Measurements from ENCODE around the gene CDC42BPB. TPM values are rescaled to one million over a fixed set of nuclear protein-coding genes. Genes with fewer than 3 reads are reported as not detected.

Gene CDC42BPB
- total RNA-seq, 1 donor from 2014 or later, result 187 TPM

GRCh38 chr14:103001226-103001625 lies 56.1 kb downstream of the CDC42BPB start:
- H3K4me3 Mint-ChIP-seq (ENCODE audit: unreplicated experiment), result no peak overlapping the region
- H3K4me1 Mint-ChIP-seq (ENCODE audit: unreplicated experiment), result peaks cover 3% of the 10 kb centered on the region
- H3K36me3 Mint-ChIP-seq (ENCODE audit: low read depth, unreplicated experiment), result peaks cover 37% of the 10 kb centered on the region
- H3K27ac Mint-ChIP-seq (ENCODE audit: unreplicated experiment), result no peak overlapping the region
- TF ChIP-seq, protein P1, sequence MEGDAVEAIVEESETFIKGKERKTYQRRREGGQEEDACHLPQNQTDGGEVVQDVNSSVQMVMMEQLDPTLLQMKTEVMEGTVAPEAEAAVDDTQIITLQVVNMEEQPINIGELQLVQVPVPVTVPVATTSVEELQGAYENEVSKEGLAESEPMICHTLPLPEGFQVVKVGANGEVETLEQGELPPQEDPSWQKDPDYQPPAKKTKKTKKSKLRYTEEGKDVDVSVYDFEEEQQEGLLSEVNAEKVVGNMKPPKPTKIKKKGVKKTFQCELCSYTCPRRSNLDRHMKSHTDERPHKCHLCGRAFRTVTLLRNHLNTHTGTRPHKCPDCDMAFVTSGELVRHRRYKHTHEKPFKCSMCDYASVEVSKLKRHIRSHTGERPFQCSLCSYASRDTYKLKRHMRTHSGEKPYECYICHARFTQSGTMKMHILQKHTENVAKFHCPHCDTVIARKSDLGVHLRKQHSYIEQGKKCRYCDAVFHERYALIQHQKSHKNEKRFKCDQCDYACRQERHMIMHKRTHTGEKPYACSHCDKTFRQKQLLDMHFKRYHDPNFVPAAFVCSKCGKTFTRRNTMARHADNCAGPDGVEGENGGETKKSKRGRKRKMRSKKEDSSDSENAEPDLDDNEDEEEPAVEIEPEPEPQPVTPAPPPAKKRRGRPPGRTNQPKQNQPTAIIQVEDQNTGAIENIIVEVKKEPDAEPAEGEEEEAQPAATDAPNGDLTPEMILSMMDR (IDR thresholded peaks at IDR 0.05; ENCODE audit: unreplicated experiment), result no peak
- DNase-seq (ENCODE audit: low spot score), result no peak
- H3K27me3 Mint-ChIP-seq (ENCODE audit: unreplicated experiment), result peaks cover 15% of the 10 kb centered on the region
- no peaks in the 10 kb centered on the region for H3K9me3 Mint-ChIP-seq (ENCODE audit: unreplicated experiment)

- no peak for DNase-seq (ENCODE audit: low spot score)
- Mint-ChIP-seq H3K27me3 (ENCODE audit: unreplicated experiment) (peaks cover 15% of the 10 kb centered on the region), H3K27ac (ENCODE audit: unreplicated experiment) (no peak overlapping the region), H3K36me3 (ENCODE audit: low read depth, unreplicated experiment) (peaks cover 39% of the 10 kb centered on the region), H3K4me3 (ENCODE audit: unreplicated experiment) (no peak overlapping the region), H3K9me3 (ENCODE audit: unreplicated experiment) (no peaks in the 10 kb centered on the region), H3K4me1 (ENCODE audit: unreplicated experiment) (peaks cover 3% of the 10 kb centered on the region)
- TF ChIP-seq, protein P1 (IDR thresholded peaks at IDR 0.05; ENCODE audit: unreplicated experiment), result no peak
Measured at GRCh38 chr14:103000291-103000921, 56.9 kb downstream of the CDC42BPB start.

DNA sequence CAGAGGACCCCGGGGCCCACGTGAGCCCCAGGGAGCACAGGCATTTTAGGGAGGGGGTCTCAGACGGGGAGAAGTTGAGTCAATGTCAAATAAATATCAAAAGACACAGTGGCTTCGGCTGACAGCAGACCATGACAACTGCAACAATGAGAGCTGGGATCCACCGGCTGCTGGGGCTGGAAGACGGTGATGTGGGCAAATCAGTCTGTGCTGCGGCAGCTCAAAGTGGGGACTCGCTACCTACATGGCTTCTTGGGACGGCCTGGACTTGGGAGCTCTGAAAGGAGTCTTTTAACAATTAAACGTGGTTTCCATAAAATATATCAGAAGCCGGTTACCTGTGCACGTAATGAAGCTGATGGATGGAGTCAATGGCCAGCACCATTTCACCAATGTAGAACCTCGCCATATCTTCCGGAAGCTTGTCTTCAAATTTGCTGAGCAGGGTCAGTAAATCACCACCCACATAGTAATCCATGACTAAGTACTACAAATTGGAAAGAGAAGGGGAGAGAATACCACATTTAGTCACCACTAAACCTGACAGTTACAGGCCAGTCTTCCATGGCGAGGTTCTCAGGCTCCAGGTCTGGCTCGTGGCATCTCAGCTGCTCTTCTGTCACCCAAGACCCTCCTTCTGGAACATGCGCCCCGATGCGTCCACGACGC lies 58.0 kb downstream of the CDC42BPB start:
- H3K4me3 Mint-ChIP-seq (ENCODE audit: unreplicated experiment), result peak overlapping the region; percentile 68
- peaks cover 7% of the 10 kb centered on the region for H3K4me1 Mint-ChIP-seq (ENCODE audit: unreplicated experiment)
- H3K36me3 Mint-ChIP-seq (ENCODE audit: low read depth, unreplicated experiment), result peaks cover 46% of the 10 kb centered on the region
- TF ChIP-seq, protein P1 (IDR thresholded peaks at IDR 0.05; ENCODE audit: unreplicated experiment), result no peak
- H3K27me3 Mint-ChIP-seq (ENCODE audit: unreplicated experiment), result peaks cover 15% of the 10 kb centered on the region
- DNase-seq (ENCODE audit: low spot score), result no peak
- no peaks in the 10 kb centered on the region for H3K9me3 Mint-ChIP-seq (ENCODE audit: unreplicated experiment)
- H3K27ac Mint-ChIP-seq (ENCODE audit: unreplicated experiment), result no peak overlapping the region

- TF ChIP-seq, protein P1 (IDR thresholded peaks at IDR 0.05; ENCODE audit: unreplicated experiment), result no peak
- H3K36me3 Mint-ChIP-seq (ENCODE audit: low read depth, unreplicated experiment), result peaks cover 48% of the 10 kb centered on the region
- DNase-seq (ENCODE audit: low spot score), result no peak
- H3K4me3 Mint-ChIP-seq (ENCODE audit: unreplicated experiment), result no peak overlapping the region
- peaks cover 15% of the 10 kb centered on the region for H3K27me3 Mint-ChIP-seq (ENCODE audit: unreplicated experiment)
- H3K9me3 Mint-ChIP-seq (ENCODE audit: unreplicated experiment), result no peaks in the 10 kb centered on the region
- H3K4me1 Mint-ChIP-seq (ENCODE audit: unreplicated experiment), result peaks cover 7% of the 10 kb centered on the region
- peak overlapping the region; percentile 48 for H3K27ac Mint-ChIP-seq (ENCODE audit: unreplicated experiment)
Measured at GRCh38 chr14:102998393-102998792, 59.0 kb downstream of the CDC42BPB start.

- TF ChIP-seq, protein P1 (IDR thresholded peaks at IDR 0.05; ENCODE audit: unreplicated experiment), result no peak
- peaks cover 12% of the 10 kb centered on the region for H3K27me3 Mint-ChIP-seq (ENCODE audit: unreplicated experiment)
- H3K27ac Mint-ChIP-seq (ENCODE audit: unreplicated experiment), result peak overlapping the region; percentile 30
Measured at GRCh38 chr14:102996941-102997340, 60.4 kb downstream of the CDC42BPB start.

More at GRCh38 chr14:102996941-102997340, 60.4 kb downstream of the CDC42BPB start:
- Mint-ChIP-seq H3K36me3 (ENCODE audit: low read depth, unreplicated experiment) (peaks cover 49% of the 10 kb centered on the region), H3K9me3 (ENCODE audit: unreplicated experiment) (no peaks in the 10 kb centered on the region), H3K4me3 (ENCODE audit: unreplicated experiment) (peak overlapping the region; percentile 22), H3K4me1 (ENCODE audit: unreplicated experiment) (peaks cover 7% of the 10 kb centered on the region)
- DNase-seq (ENCODE audit: low spot score), result no peak
